ENCODE results near the gene RUNX3.

Gene RUNX3

GRCh38 chr1:24859063-24860010 lies 70.7 kb downstream of the RUNX3 start:
- DNase-seq: no peak

- DNase-seq: no peak
Measured at GRCh38 chr1:24858277-24858676, 71.8 kb downstream of the RUNX3 start.

GRCh38 chr1:24857507-24858133 lies 72.5 kb downstream of the RUNX3 start:
- no peak for DNase-seq

- no peak for DNase-seq
Measured at GRCh38 chr1:24856787-24857506, 73.1 kb downstream of the RUNX3 start.

GRCh38 chr1:24855474-24855873 lies 74.6 kb downstream of the RUNX3 start:
- DNase-seq: no peak

- DNase-seq: no peak
Measured at GRCh38 chr1:24853649-24854048, 76.4 kb downstream of the RUNX3 start.

GRCh38 chr1:24850328-24850920 lies 79.7 kb downstream of the RUNX3 start:
- peak; percentile 45 for DNase-seq

GRCh38 chr1:24849672-24850295 lies 80.3 kb downstream of the RUNX3 start:
- DNase-seq: no peak

Data from NCI-H226 (cell line).